Fibroblast of lung (primary cell): ENCODE data around the gene FUT8.

Source experiments
- CTCF ChIP-seq, 2 donors: IDR thresholded peaks in 1 of 2; conservative IDR thresholded peaks in 1 of 2; 1 replicate in 1 of 2; 2 replicates in 1 of 2; pipeline ENCODE4 v1.5.1; 2011 to 2012; ENCODE audit warnings: low read length in 2 of 2, control low read depth in 1 of 2, inconsistent platforms in 1 of 2, low read depth in 1 of 2, mild to moderate bottlenecking in 1 of 2
- EZH2 ChIP-seq: IDR thresholded peaks from 2 replicates; pipeline ENCODE4 v1.5.1; 2012; ENCODE audit warnings: low read length, control low read depth, mild to moderate bottlenecking; ENCODE audit errors: missing control alignments

- TF ChIP-seq EZH2: no peak
- TF ChIP-seq CTCF (conservative IDR thresholded peaks at IDR 0.05 in 1 of 2, IDR thresholded peaks at IDR 0.05 in 1 of 2; ENCODE audit: low read depth in 1 of 2, low read length in 2 of 2): no peak
Measured at GRCh38 chr14:65575389-65575788, 162.9 kb downstream of the FUT8 start.
